ENCODE data around the gene LRRC32. TPM values are rescaled to one million over a fixed set of nuclear protein-coding genes. Genes with fewer than 3 reads are reported as not detected.

Gene LRRC32
- total RNA-seq, 1 donor from 2014 or later = 32.5 TPM

- ATAC-seq (no peak), DNase-seq (ENCODE audit: missing footprints) (no peak)
- intact Hi-C loops (cut with DNase I) = no loop called here
These were observed 29.9 kb upstream of the LRRC32 start for GRCh38 chr11:76700177-76701100.

GRCh38 chr11:76699451-76700091 is 29.0 kb upstream of the LRRC32 start:
- no peak for ATAC-seq
- no peak for DNase-seq (ENCODE audit: missing footprints)
- intact Hi-C loops (cut with DNase I) = no loop called here

- ATAC-seq (no peak), DNase-seq (ENCODE audit: missing footprints) (no peak)
- intact Hi-C loops (cut with DNase I) = no loop called here
These were observed 27.9 kb upstream of the LRRC32 start for GRCh38 chr11:76698321-76699043.

- DNase-seq (ENCODE audit: missing footprints) = peak; percentile 23
- ATAC-seq = no peak
- intact Hi-C loops (cut with DNase I) = no loop called here
These were observed 26.2 kb upstream of the LRRC32 start for GRCh38 chr11:76696756-76697155.

- intact Hi-C loops (cut with DNase I) = no loop called here
- no peak for DNase-seq (ENCODE audit: missing footprints)
- ATAC-seq = no peak
These were observed 25.2 kb upstream of the LRRC32 start for GRCh38 chr11:76695771-76696170.

- DNase-seq (ENCODE audit: missing footprints) (no peak), ATAC-seq (no peak)
- intact Hi-C loops (cut with DNase I) = no loop called here
These were observed 24.6 kb upstream of the LRRC32 start for GRCh38 chr11:76695133-76695532.

GRCh38 chr11:76694664-76695063 is 24.1 kb upstream of the LRRC32 start:
- DNase-seq (ENCODE audit: missing footprints) (no peak), ATAC-seq (no peak)
- intact Hi-C loops (cut with DNase I) = no loop called here

GRCh38 chr11:76693806-76694205 is 23.3 kb upstream of the LRRC32 start:
- no peak for ATAC-seq
- DNase-seq (ENCODE audit: missing footprints) = no peak
- intact Hi-C loops (cut with DNase I) = no loop called here

- DNase-seq (ENCODE audit: missing footprints) = peak; percentile 1
- intact Hi-C loops (cut with DNase I) = no loop called here
These were observed 22.4 kb upstream of the LRRC32 start for GRCh38 chr11:76692956-76693355.

GRCh38 chr11:76691655-76692054 is 21.1 kb upstream of the LRRC32 start:
- intact Hi-C loops (cut with DNase I) = no loop called here
- no peak for ATAC-seq

More at GRCh38 chr11:76692956-76693355, 22.4 kb upstream of the LRRC32 start:
- ATAC-seq = no peak

GRCh38 chr11:76690736-76691135 is 20.2 kb upstream of the LRRC32 start:
- no peak for ATAC-seq
- no peak for DNase-seq (ENCODE audit: missing footprints)
- intact Hi-C loops (cut with DNase I) = no loop called here

More at GRCh38 chr11:76691655-76692054, 21.1 kb upstream of the LRRC32 start:
- peak; percentile 45 for DNase-seq (ENCODE audit: missing footprints)

- DNase-seq (ENCODE audit: missing footprints) = peak; percentile 50
- ATAC-seq = no peak
- intact Hi-C loops (cut with DNase I) = no loop called here
These were observed 19.0 kb upstream of the LRRC32 start for GRCh38 chr11:76689313-76690260.

- intact Hi-C loops (cut with DNase I) = no loop called here
- DNase-seq (ENCODE audit: missing footprints) (peak; percentile 28), ATAC-seq (no peak)
These were observed 17.6 kb upstream of the LRRC32 start for GRCh38 chr11:76688146-76688545.

- intact Hi-C loops (cut with DNase I) = no loop called here
- ATAC-seq = no peak
These were observed 15.9 kb upstream of the LRRC32 start for GRCh38 chr11:76686261-76687079.

GRCh38 chr11:76685831-76686230 is 15.3 kb upstream of the LRRC32 start:
- DNase-seq (ENCODE audit: missing footprints) = peak; percentile 53
- no peak for ATAC-seq
- intact Hi-C loops (cut with DNase I) = no loop called here

More at GRCh38 chr11:76686261-76687079, 15.9 kb upstream of the LRRC32 start:
- DNase-seq (ENCODE audit: missing footprints) = peak; percentile 45

- intact Hi-C loops (cut with DNase I) = no loop called here
- DNase-seq (ENCODE audit: missing footprints) = peak; percentile 27
- no peak for ATAC-seq
These were observed 14.7 kb upstream of the LRRC32 start for GRCh38 chr11:76685237-76685636.

- DNase-seq (ENCODE audit: missing footprints) (peak; percentile 11), ATAC-seq (no peak)
- intact Hi-C loops (cut with DNase I) = no loop called here
These were observed 14.0 kb upstream of the LRRC32 start for GRCh38 chr11:76684516-76684915.

Data from Right ventricle myocardium inferior (tissue), 1 donor.